K562 (cell line): ENCODE measurements around the gene TM4SF20. TPM values are rescaled to one million over a fixed set of nuclear protein-coding genes. Genes with fewer than 3 reads are reported as not detected.

ENCODE experiments used
- ATAC-seq: fragments of 200-7000 bp; cut with Tn5 transposase; 3 replicates; pipeline ENCODE4 v1.9.1; 2020; ENCODE audit warnings: moderate library complexity
- BruUV-seq: library from RNA; stranded (reverse); fragments of 400-500 nt; replicated peaks from 2 replicates; lab custom pipeline; 2021; lab: Mats Ljungman, UMichigan
- CTCF ChIA-PET: fragments of 300-600 bp; formaldehyde crosslinking; extraction: SDS; loops from one replicate; lab custom pipeline; 2021; ENCODE audit warnings: low intra/inter-chr PET ratio; lab: Yijun Ruan, JAX
- POLR2A ChIA-PET: fragments of 300-600, 350-650 bp; sonication (Branson Sonifier 250); formaldehyde crosslinking; extraction: SDS; loops from one replicate; lab custom pipeline; 2021; ENCODE audit warnings: antibody characterized with exemption, inconsistent platforms; lab: Yijun Ruan, JAX
- DNase-seq, 4 experiments: peaks; one replicate each; pipeline versions ENCODE4 v3.0.0 to v3.0.0-alpha.2; 2011 to 2018; ENCODE audit warnings: low spot score in 3 of 4, mixed read lengths in 3 of 4; ENCODE audit errors: extremely low read depth in 1 of 4
- FAIRE-seq: peaks from 2 replicates; lab custom pipeline; 2011; peaks lifted over from hg19 to GRCh38; lab: Jason Lieb, UNC
- H2AFZ ChIP-seq: 2 replicates; pipeline ENCODE4 v1.6.0; 2011; ENCODE audit warnings: low read depth, low read length, control low read depth, inconsistent platforms
- H3K27ac ChIP-seq: fragments of 200-600 bp; 3 replicates; pipeline ENCODE4 v1.8.0; 2011; ENCODE audit warnings: low read depth, mild to moderate bottlenecking, control low read depth, inconsistent platforms, low read length, moderate library complexity, mixed read lengths; ENCODE audit errors: extremely low read depth
- H3K27me3 ChIP-seq, 2 experiments: fragments of 300-600 bp in 1 of 2; 2 replicates in 1 of 2; 3 replicates in 1 of 2; pipeline versions ENCODE4 v1.6.0 to v1.8.0; 2011; ENCODE audit warnings: inconsistent platforms in 2 of 2, low read length in 2 of 2, mild to moderate bottlenecking in 1 of 2, mixed read lengths in 1 of 2, moderate library complexity in 1 of 2; ENCODE audit not compliant: control insufficient read depth in 2 of 2, insufficient read depth in 2 of 2
- H3K36me3 ChIP-seq: fragments of 300-600 bp; 3 replicates; pipeline ENCODE4 v1.8.0; 2011; ENCODE audit warnings: mild to moderate bottlenecking, low read length, inconsistent platforms; ENCODE audit not compliant: control insufficient read depth, insufficient read depth
- H3K4me1 ChIP-seq, 2 experiments: fragments of 200-600 bp in 1 of 2; replicated peaks in 1 of 2; 2 replicates in 1 of 2; 3 replicates in 1 of 2; pipeline versions ENCODE4 v1.5.1 to v1.8.0; 2011; ENCODE audit warnings: inconsistent platforms in 2 of 2, low read length in 2 of 2, mild to moderate bottlenecking in 1 of 2, mixed read lengths in 1 of 2, moderate library complexity in 1 of 2; ENCODE audit not compliant: control insufficient read depth in 2 of 2, insufficient read depth in 2 of 2
- H3K4me2 ChIP-seq: 2 replicates; pipeline ENCODE4 v1.6.1; 2011; ENCODE audit warnings: low read length, control low read depth, inconsistent platforms, mixed read lengths; ENCODE audit not compliant: insufficient read depth
- H3K4me3 ChIP-seq: fragments of 200-600 bp; sonication (generic), shearing (Covaris generic); 2 replicates; pipeline ENCODE4 v1.5.1; 2016; ENCODE audit warnings: control low read depth, inconsistent platforms
- H3K79me2 ChIP-seq: fragments of 200-600 bp; 3 replicates; pipeline ENCODE4 v1.8.0; 2011; ENCODE audit warnings: low read length, inconsistent platforms; ENCODE audit not compliant: control insufficient read depth, insufficient read depth
- H3K9ac ChIP-seq, 2 experiments: 2 replicates each; pipeline versions ENCODE4 v1.6.0 to v1.6.1; 2011; ENCODE audit warnings: low read depth in 2 of 2, low read length in 2 of 2, control low read depth in 1 of 2, inconsistent platforms in 1 of 2, mild to moderate bottlenecking in 1 of 2, mixed read lengths in 1 of 2; ENCODE audit not compliant: insufficient read depth in 1 of 2
- H3K9me1 ChIP-seq: one replicate; pipeline ENCODE4 v1.6.0; 2011; ENCODE audit warnings: inconsistent platforms, mild to moderate bottlenecking, low read length, moderate library complexity; ENCODE audit not compliant: control insufficient read depth, insufficient read depth
- H3K9me3 ChIP-seq: replicated peaks from 2 replicates; pipeline ENCODE4 v1.5.1; 2011; ENCODE audit warnings: low read depth, low read length, inconsistent platforms; ENCODE audit not compliant: control insufficient read depth, insufficient read depth
- H4K20me1 ChIP-seq: replicated peaks from 2 replicates; pipeline ENCODE4 v1.6.1; 2011; ENCODE audit warnings: low read length, inconsistent platforms, mixed read lengths; ENCODE audit not compliant: control insufficient read depth, insufficient read depth
- ARNT ChIP-seq, 2 experiments: fragments of 450-650 bp; IDR thresholded peaks; 2 replicates each; pipeline ENCODE4 v1.6.1; 2016; ENCODE audit warnings: mild to moderate bottlenecking in 1 of 2
- LARP7 ChIP-seq: fragments of 450-650 bp; IDR thresholded peaks from 2 replicates; pipeline ENCODE4 v1.6.1; 2016
- LCOR ChIP-seq: sonication (generic); formaldehyde crosslinking; IDR thresholded peaks from 2 replicates; pipeline ENCODE4 v1.8.0; 2022; ENCODE audit warnings: mild to moderate bottlenecking, missing genetic modification reagents
- LEF1 ChIP-seq: fragments of 450-650 bp; IDR thresholded peaks from 2 replicates; pipeline ENCODE4 v1.6.1; 2016; ENCODE audit warnings: mild to moderate bottlenecking
- SOX6 ChIP-seq: fragments of 450-650 bp; IDR thresholded peaks from 2 replicates; pipeline ENCODE4 v1.6.1; 2014; ENCODE audit warnings: mild to moderate bottlenecking
- XRCC5 ChIP-seq: fragments of 200-400 bp; formaldehyde crosslinking; IDR thresholded peaks from 2 replicates; pipeline ENCODE4 v1.6.1; 2017; ENCODE audit warnings: low read depth, mild to moderate bottlenecking, low read length
- ZFX ChIP-seq: sonication (generic); formaldehyde crosslinking; IDR thresholded peaks from 2 replicates; pipeline ENCODE4 v1.8.0; 2022; ENCODE audit warnings: mild to moderate bottlenecking, missing genetic modification reagents, moderate library complexity
- ZNF174 ChIP-seq: fragments of 250-450 bp; sonication (Bioruptor Pico); IDR thresholded peaks from 2 replicates; pipeline ENCODE4 v1.4.0; 2020; ENCODE audit warnings: mild to moderate bottlenecking
- ZNF584 ChIP-seq: fragments of 200-800 bp; sonication (Bioruptor generic); IDR thresholded peaks from 2 replicates; pipeline ENCODE4 v1.6.1; 2016; ENCODE audit warnings: low read depth, mild to moderate bottlenecking, missing genetic modification characterization, missing compliant biosample characterization
- WGBS: fragments of 100-300 bp; shearing (Covaris generic); methylation state at CpG from one replicate; pipeline ENCODE4 v1.1.6; 2016; ENCODE audit warnings: low coverage, mixed read lengths; ENCODE audit not compliant: insufficient coverage; ENCODE audit errors: missing lambda C conversion rate; 5-methylcytosine and 5-hydroxymethylcytosine counted together
- in situ Hi-C: fragments of 300-500 bp; cut with MboI; formaldehyde crosslinking; loops from 4 replicates; pipeline ENCODE4 v1.15.0; 2018; ENCODE audit warnings: inconsistent platforms, mixed read lengths
- intact Hi-C: fragments of 100-400 bp; cut with micrococcal nuclease; formaldehyde crosslinking; loops from 2 replicates; pipeline ENCODE4 v1.14.2; 2022
- polyA plus RNA-seq, 8 experiments: library from polyadenylated mRNA; depleted of rRNA in 4 of 8; stranded (reverse) in 5 of 8; unstranded in 3 of 8; fragments of >200 nt; fragmentation: Nextera tagmentation in 2 of 8; fragmentation: Illumina TruSeq in 1 of 8; extraction: Ambion mirVana in 2 of 8; extraction: Trizol in 1 of 8; gene quantifications; 2 replicates each; pipeline versions ENCODE4 v1.2.1 to v1.2.3, GENCODE V29; 2011 to 2014; ENCODE audit warnings: inconsistent platforms in 1 of 8, missing spikeins in 1 of 8
- total RNA-seq, 7 experiments: library from RNA; depleted of rRNA in 6 of 7; stranded (reverse); fragments of >200 nt in 6 of 7; fragmentation: Illumina TruSeq in 2 of 7; extraction: Trizol in 2 of 7; gene quantifications; 2 replicates each; pipeline versions ENCODE4 v1.2.1 to v1.2.3, GENCODE V29; 2011 to 2021; ENCODE audit warnings: low replicate concordance in 1 of 7
- TF ChIP-seq, protein P1 (sequence below), 2 experiments: fragments of 200-800 bp in 1 of 2; sonication (Bioruptor generic) in 1 of 2; sonication (generic) in 1 of 2; formaldehyde crosslinking in 1 of 2; IDR thresholded peaks in 1 of 2; conservative IDR thresholded peaks in 1 of 2; 2 replicates each; pipeline versions ENCODE4 v1.5.0 to v1.6.1; 2016 to 2020; ENCODE audit warnings: missing compliant biosample characterization in 1 of 2, missing genetic modification characterization in 1 of 2, missing genetic modification reagents in 1 of 2
- TF ChIP-seq, protein P2 (sequence below), 2 experiments: fragments of 450-650 bp in 1 of 2; sonication (generic) in 1 of 2; formaldehyde crosslinking; conservative IDR thresholded peaks; 2 replicates each; pipeline versions ENCODE4 v1.4.0 to v1.8.1; 2020 to 2022; ENCODE audit warnings: mild to moderate bottlenecking in 1 of 2, missing genetic modification reagents in 1 of 2
- TF ChIP-seq, protein P3 (sequence below): fragments of 450-650 bp; formaldehyde crosslinking; IDR thresholded peaks from 2 replicates; pipeline ENCODE4 v1.4.0; 2020; ENCODE audit warnings: mild to moderate bottlenecking, moderate library complexity

TM4SF20 gene
- total and polyA plus RNA-seq, 9 of the 15 experiments (the other 6 are each of a cell fraction or from before 2014, with no cell fraction given): not detected

DNA sequence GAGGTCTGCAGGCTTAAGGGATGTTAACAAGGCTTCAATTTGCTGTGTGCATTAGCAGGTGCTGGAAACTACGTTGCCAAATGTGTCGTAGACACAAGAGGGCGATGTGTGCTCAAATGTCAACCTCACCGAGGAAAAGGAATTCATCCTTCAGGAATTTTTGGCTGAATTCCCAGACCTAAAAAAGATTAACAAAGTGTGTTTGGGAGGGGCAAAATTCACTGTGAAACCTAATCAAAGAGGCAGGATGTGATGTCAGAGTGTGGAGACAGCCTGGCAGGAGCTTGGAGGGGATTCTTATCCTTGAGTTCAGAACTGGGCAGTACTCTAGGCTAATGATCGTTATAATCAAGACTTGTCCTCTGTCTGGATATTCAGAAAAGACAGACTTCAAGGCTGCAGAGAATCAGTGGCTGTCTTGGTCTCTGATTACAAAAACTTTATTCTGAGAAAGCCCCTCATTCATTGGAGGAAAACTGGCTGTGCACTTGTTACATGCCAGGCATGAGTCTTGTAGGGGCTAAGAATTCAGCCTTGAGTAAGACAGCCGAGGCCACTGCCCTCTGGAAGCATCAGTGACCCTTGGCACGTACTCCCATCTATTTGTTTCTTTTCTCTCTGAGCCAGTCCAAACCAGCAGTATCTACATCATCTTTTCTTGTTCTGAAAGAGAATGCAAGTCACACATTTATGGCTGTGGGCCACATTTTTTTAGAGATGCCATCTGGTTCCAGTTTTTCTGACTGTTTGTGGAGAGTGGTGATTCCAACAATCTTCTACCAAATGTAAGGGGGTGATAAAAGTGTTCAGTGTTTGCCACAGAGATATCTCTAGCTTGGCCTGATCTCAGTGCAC, 27.3 kb upstream of the TM4SF20 start (continued):
- TF ChIP-seq, protein P1, sequence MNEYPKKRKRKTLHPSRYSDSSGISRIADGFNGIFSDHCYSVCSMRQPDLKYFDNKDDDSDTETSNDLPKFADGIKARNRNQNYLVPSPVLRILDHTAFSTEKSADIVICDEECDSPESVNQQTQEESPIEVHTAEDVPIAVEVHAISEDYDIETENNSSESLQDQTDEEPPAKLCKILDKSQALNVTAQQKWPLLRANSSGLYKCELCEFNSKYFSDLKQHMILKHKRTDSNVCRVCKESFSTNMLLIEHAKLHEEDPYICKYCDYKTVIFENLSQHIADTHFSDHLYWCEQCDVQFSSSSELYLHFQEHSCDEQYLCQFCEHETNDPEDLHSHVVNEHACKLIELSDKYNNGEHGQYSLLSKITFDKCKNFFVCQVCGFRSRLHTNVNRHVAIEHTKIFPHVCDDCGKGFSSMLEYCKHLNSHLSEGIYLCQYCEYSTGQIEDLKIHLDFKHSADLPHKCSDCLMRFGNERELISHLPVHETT (CRISPR knock-in tag; conservative IDR thresholded peaks at IDR 0.05 in 1 of 2, IDR thresholded peaks at IDR 0.05 in 1 of 2): no peak
- TF ChIP-seq ZNF174 (CRISPR knock-in tag) (no peak), LCOR (CRISPR knock-in tag) (0 out of 2 replicates have a peak, but pooled peaks have one; percentile 50), ARNT (IDR thresholded peaks at IDR 0.05) (no peak)

DNA sequence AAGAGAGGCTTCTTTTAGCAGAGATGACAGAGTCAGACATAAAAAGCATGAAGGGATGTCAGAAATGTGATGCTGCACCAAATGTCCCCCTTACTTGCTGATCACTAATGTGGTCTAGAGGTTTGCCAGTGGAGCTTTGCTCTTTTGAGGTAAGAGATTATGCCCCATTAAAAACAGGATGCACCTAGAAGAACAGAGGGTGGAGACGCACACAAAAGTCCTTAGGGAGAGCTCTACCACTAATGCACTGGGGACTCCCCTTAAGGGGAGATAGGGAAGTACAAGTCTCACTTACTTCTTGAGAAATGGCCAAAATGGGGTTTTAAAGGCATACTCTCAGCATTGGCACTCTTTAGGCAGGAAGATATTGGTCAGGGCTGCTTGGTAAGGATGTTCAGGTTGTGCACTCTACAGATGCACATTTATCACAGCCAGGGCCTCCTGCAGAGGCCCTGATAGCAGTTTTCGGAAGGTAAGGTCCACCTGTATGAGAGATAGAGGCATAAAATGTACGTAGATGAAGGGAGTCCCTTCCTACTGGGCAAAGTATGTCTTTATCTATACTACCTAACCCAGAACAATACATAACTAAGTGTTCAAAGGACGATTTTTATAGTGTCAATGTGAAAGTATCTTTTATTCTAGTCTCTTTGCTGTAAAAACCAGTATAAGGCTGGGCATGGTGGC, 25.6 kb upstream of the TM4SF20 start:
- FAIRE-seq: no peak
- Histone ChIP-seq H3K4me2 (no peak overlapping the region), H3K36me3 (no peaks in the 10 kb centered on the region), H3K9ac (no peak overlapping the region), H3K9me3 (no peaks in the 10 kb centered on the region), H4K20me1 (no peaks in the 10 kb centered on the region), H2AFZ (no peak overlapping the region), H3K27me3 (peaks cover 0 to 8% of the 10 kb centered on the region in 2 experiments; a peak in 3 of 5 replicates), H3K79me2 (no peaks in the 10 kb centered on the region), H3K4me1 (no peaks in the 10 kb centered on the region; a peak in 2 of 5 replicates), H3K4me3 (no peak overlapping the region), H3K9me1 (no peaks in the 10 kb centered on the region), H3K27ac (no peak overlapping the region)
- no peak for DNase-seq
- CTCF ChIA-PET: no interaction called here
- WGBS: 23% methylated on average over 4 of the region's 4 CpGs
- POLR2A ChIA-PET: no interaction called here
- intact Hi-C loops (loop anchor here (5.0 kb wide), 3 partner anchors 48 to 277 kb away; no protein-coding TSS in a partner anchor), in situ Hi-C loops (loop anchor here (10.0 kb wide), 1 partner anchor 360 kb away; no protein-coding TSS in a partner anchor)
- ATAC-seq: no peak
- no TSS peak for BruUV-seq
- TF ChIP-seq, protein P2, sequence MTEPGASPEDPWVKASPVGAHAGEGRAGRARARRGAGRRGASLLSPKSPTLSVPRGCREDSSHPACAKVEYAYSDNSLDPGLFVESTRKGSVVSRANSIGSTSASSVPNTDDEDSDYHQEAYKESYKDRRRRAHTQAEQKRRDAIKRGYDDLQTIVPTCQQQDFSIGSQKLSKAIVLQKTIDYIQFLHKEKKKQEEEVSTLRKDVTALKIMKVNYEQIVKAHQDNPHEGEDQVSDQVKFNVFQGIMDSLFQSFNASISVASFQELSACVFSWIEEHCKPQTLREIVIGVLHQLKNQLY (CRISPR knock-in tag; conservative IDR thresholded peaks at IDR 0.05): no peak
- TF ChIP-seq ZNF584 (CRISPR knock-in tag) (no peak), XRCC5 (no peak), SOX6 (no peak), ZFX (CRISPR knock-in tag) (no peak), LARP7 (no peak), LEF1 (no peak)
- TF ChIP-seq, protein P3, sequence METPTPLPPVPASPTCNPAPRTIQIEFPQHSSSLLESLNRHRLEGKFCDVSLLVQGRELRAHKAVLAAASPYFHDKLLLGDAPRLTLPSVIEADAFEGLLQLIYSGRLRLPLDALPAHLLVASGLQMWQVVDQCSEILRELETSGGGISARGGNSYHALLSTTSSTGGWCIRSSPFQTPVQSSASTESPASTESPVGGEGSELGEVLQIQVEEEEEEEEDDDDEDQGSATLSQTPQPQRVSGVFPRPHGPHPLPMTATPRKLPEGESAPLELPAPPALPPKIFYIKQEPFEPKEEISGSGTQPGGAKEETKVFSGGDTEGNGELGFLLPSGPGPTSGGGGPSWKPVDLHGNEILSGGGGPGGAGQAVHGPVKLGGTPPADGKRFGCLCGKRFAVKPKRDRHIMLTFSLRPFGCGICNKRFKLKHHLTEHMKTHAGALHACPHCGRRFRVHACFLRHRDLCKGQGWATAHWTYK (CRISPR knock-in tag): no peak
